Measurements from ENCODE around the gene SOX18. TPM values are rescaled to one million over a fixed set of nuclear protein-coding genes. Genes with fewer than 3 reads are reported as not detected.

The SOX18 gene
- total and polyA plus RNA-seq, 2 of the 13 experiments (the other 11 are each of a cell fraction or from before 2014, with no cell fraction given) = 1.6 to 1.9 TPM

GRCh38 chr20:64055893-64056638 lies 6.6 kb upstream of the SOX18 start (continued):
- TF ChIP-seq, protein P1, sequence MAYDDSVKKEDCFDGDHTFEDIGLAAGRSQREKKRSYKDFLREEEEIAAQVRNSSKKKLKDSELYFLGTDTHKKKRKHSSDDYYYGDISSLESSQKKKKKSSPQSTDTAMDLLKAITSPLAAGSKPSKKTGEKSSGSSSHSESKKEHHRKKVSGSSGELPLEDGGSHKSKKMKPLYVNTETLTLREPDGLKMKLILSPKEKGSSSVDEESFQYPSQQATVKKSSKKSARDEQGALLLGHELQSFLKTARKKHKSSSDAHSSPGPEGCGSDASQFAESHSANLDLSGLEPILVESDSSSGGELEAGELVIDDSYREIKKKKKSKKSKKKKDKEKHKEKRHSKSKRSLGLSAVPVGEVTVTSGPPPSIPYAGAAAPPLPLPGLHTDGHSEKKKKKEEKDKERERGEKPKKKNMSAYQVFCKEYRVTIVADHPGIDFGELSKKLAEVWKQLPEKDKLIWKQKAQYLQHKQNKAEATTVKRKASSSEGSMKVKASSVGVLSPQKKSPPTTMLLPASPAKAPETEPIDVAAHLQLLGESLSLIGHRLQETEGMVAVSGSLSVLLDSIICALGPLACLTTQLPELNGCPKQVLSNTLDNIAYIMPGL (CRISPR knock-in tag; IDR thresholded peaks at IDR 0.05; ENCODE audit: borderline replicate concordance in 1 of 2, low read depth in 1 of 2) = peak; percentile 16 to 55; a peak in 3 of 4 replicates
- no peak for TF ChIP-seq ZBTB38 (CRISPR knock-in tag; IDR thresholded peaks at IDR 0.05)
- TF ChIP-seq FLYWCH1 (CRISPR knock-in tag; IDR thresholded peaks at IDR 0.05) = no peak
- TF ChIP-seq ZHX2 (IDR thresholded peaks at IDR 0.05; ENCODE audit: low read depth) = peak; percentile 30; the same call in 1 of the 2 replicates
- no peak for TF ChIP-seq ZHX2 (CRISPR knock-in tag; IDR thresholded peaks at IDR 0.05; ENCODE audit: borderline replicate concordance)
- TF ChIP-seq KLF15 (CRISPR knock-in tag; IDR thresholded peaks at IDR 0.05; ENCODE audit: borderline replicate concordance) = peak; percentile 54; the same call in 1 of the 2 replicates
- TF ChIP-seq ZEB1 (IDR thresholded peaks at IDR 0.05; ENCODE audit: insufficient replicate concordance, low read depth) = peak; percentile 77
- peak; percentile 15; the same call in 1 of the 2 replicates for TF ChIP-seq ZNF644 (CRISPR knock-in tag; IDR thresholded peaks at IDR 0.05; ENCODE audit: low read depth)
- TF ChIP-seq, protein P2, sequence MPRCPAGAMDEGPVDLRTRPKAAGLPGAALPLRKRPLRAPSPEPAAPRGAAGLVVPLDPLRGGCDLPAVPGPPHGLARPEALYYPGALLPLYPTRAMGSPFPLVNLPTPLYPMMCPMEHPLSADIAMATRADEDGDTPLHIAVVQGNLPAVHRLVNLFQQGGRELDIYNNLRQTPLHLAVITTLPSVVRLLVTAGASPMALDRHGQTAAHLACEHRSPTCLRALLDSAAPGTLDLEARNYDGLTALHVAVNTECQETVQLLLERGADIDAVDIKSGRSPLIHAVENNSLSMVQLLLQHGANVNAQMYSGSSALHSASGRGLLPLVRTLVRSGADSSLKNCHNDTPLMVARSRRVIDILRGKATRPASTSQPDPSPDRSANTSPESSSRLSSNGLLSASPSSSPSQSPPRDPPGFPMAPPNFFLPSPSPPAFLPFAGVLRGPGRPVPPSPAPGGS (CRISPR knock-in tag; IDR thresholded peaks at IDR 0.05) = no peak
- peak; percentile 25; the same call in 1 of the 2 replicates for TF ChIP-seq ETV6 (CRISPR knock-in tag; conservative IDR thresholded peaks at IDR 0.05)
- TF ChIP-seq, protein P3, sequence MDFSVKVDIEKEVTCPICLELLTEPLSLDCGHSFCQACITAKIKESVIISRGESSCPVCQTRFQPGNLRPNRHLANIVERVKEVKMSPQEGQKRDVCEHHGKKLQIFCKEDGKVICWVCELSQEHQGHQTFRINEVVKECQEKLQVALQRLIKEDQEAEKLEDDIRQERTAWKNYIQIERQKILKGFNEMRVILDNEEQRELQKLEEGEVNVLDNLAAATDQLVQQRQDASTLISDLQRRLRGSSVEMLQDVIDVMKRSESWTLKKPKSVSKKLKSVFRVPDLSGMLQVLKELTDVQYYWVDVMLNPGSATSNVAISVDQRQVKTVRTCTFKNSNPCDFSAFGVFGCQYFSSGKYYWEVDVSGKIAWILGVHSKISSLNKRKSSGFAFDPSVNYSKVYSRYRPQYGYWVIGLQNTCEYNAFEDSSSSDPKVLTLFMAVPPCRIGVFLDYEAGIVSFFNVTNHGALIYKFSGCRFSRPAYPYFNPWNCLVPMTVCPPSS (IDR thresholded peaks at IDR 0.05) = no peak
- TF ChIP-seq TCF12 (IDR thresholded peaks at IDR 0.05) = no peak
- 0 out of 2 replicates have a peak, but pooled peaks have one; percentile 13 for TF ChIP-seq TCF12 (CRISPR knock-in tag; IDR thresholded peaks at IDR 0.05)
- TF ChIP-seq ZNF460 (CRISPR knock-in tag; IDR thresholded peaks at IDR 0.05; ENCODE audit: borderline replicate concordance) = peak; percentile 75; the same call in 1 of the 2 replicates
- TF ChIP-seq KLF9 (CRISPR knock-in tag; IDR thresholded peaks at IDR 0.05; ENCODE audit: low read depth) = no peak
- TF ChIP-seq ZNF780A (CRISPR knock-in tag; IDR thresholded peaks at IDR 0.05) = no peak
- no peak for TF ChIP-seq ZNF550 (CRISPR knock-in tag; IDR thresholded peaks at IDR 0.05; ENCODE audit: borderline replicate concordance)
- no peak for TF ChIP-seq ZNF234 (CRISPR knock-in tag; conservative IDR thresholded peaks at IDR 0.05)
- TF ChIP-seq ZNF546 (CRISPR knock-in tag; conservative IDR thresholded peaks at IDR 0.05) = peak; percentile 93

Data from HepG2 (cell line).